K562 (cell line): Measurements from ENCODE around the gene TFCP2. TPM values are rescaled to one million over a fixed set of nuclear protein-coding genes. Genes with fewer than 3 reads are reported as not detected.

ENCODE experiments used
- ATAC-seq: fragments of 200-7000 bp; cut with Tn5 transposase; 3 replicates; pipeline ENCODE4 v1.9.1; 2020; ENCODE audit warnings: moderate library complexity
- BruUV-seq: library from RNA; stranded (reverse); fragments of 400-500 nt; replicated peaks from 2 replicates; lab custom pipeline; 2021; lab: Mats Ljungman, UMichigan
- CTCF ChIA-PET: fragments of 300-600 bp; formaldehyde crosslinking; extraction: SDS; loops from one replicate; lab custom pipeline; 2021; ENCODE audit warnings: low intra/inter-chr PET ratio; lab: Yijun Ruan, JAX
- POLR2A ChIA-PET: fragments of 300-600, 350-650 bp; sonication (Branson Sonifier 250); formaldehyde crosslinking; extraction: SDS; loops from one replicate; lab custom pipeline; 2021; ENCODE audit warnings: antibody characterized with exemption, inconsistent platforms; lab: Yijun Ruan, JAX
- DNase-seq, 4 experiments: peaks; one replicate each; pipeline versions ENCODE4 v3.0.0 to v3.0.0-alpha.2; 2011 to 2018; ENCODE audit warnings: low spot score in 3 of 4, mixed read lengths in 3 of 4; ENCODE audit errors: extremely low read depth in 1 of 4
- FAIRE-seq: peaks from 2 replicates; lab custom pipeline; 2011; peaks lifted over from hg19 to GRCh38; lab: Jason Lieb, UNC
- H2AFZ ChIP-seq: 2 replicates; pipeline ENCODE4 v1.6.0; 2011; ENCODE audit warnings: low read depth, low read length, control low read depth, inconsistent platforms
- H3K27ac ChIP-seq: fragments of 200-600 bp; 3 replicates; pipeline ENCODE4 v1.8.0; 2011; ENCODE audit warnings: low read depth, mild to moderate bottlenecking, control low read depth, inconsistent platforms, low read length, moderate library complexity, mixed read lengths; ENCODE audit errors: extremely low read depth
- H3K27me3 ChIP-seq, 2 experiments: fragments of 300-600 bp in 1 of 2; 2 replicates in 1 of 2; 3 replicates in 1 of 2; pipeline versions ENCODE4 v1.6.0 to v1.8.0; 2011; ENCODE audit warnings: inconsistent platforms in 2 of 2, low read length in 2 of 2, mild to moderate bottlenecking in 1 of 2, mixed read lengths in 1 of 2, moderate library complexity in 1 of 2; ENCODE audit not compliant: control insufficient read depth in 2 of 2, insufficient read depth in 2 of 2
- H3K36me3 ChIP-seq: fragments of 300-600 bp; 3 replicates; pipeline ENCODE4 v1.8.0; 2011; ENCODE audit warnings: mild to moderate bottlenecking, low read length, inconsistent platforms; ENCODE audit not compliant: control insufficient read depth, insufficient read depth
- H3K4me1 ChIP-seq, 2 experiments: fragments of 200-600 bp in 1 of 2; replicated peaks in 1 of 2; 2 replicates in 1 of 2; 3 replicates in 1 of 2; pipeline versions ENCODE4 v1.5.1 to v1.8.0; 2011; ENCODE audit warnings: inconsistent platforms in 2 of 2, low read length in 2 of 2, mild to moderate bottlenecking in 1 of 2, mixed read lengths in 1 of 2, moderate library complexity in 1 of 2; ENCODE audit not compliant: control insufficient read depth in 2 of 2, insufficient read depth in 2 of 2
- H3K4me2 ChIP-seq: 2 replicates; pipeline ENCODE4 v1.6.1; 2011; ENCODE audit warnings: low read length, control low read depth, inconsistent platforms, mixed read lengths; ENCODE audit not compliant: insufficient read depth
- H3K4me3 ChIP-seq: fragments of 200-600 bp; sonication (generic), shearing (Covaris generic); 2 replicates; pipeline ENCODE4 v1.5.1; 2016; ENCODE audit warnings: control low read depth, inconsistent platforms
- H3K79me2 ChIP-seq: fragments of 200-600 bp; 3 replicates; pipeline ENCODE4 v1.8.0; 2011; ENCODE audit warnings: low read length, inconsistent platforms; ENCODE audit not compliant: control insufficient read depth, insufficient read depth
- H3K9ac ChIP-seq, 2 experiments: 2 replicates each; pipeline versions ENCODE4 v1.6.0 to v1.6.1; 2011; ENCODE audit warnings: low read depth in 2 of 2, low read length in 2 of 2, control low read depth in 1 of 2, inconsistent platforms in 1 of 2, mild to moderate bottlenecking in 1 of 2, mixed read lengths in 1 of 2; ENCODE audit not compliant: insufficient read depth in 1 of 2
- H3K9me1 ChIP-seq: one replicate; pipeline ENCODE4 v1.6.0; 2011; ENCODE audit warnings: inconsistent platforms, mild to moderate bottlenecking, low read length, moderate library complexity; ENCODE audit not compliant: control insufficient read depth, insufficient read depth
- H3K9me3 ChIP-seq: replicated peaks from 2 replicates; pipeline ENCODE4 v1.5.1; 2011; ENCODE audit warnings: low read depth, low read length, inconsistent platforms; ENCODE audit not compliant: control insufficient read depth, insufficient read depth
- H4K20me1 ChIP-seq: replicated peaks from 2 replicates; pipeline ENCODE4 v1.6.1; 2011; ENCODE audit warnings: low read length, inconsistent platforms, mixed read lengths; ENCODE audit not compliant: control insufficient read depth, insufficient read depth
- BCLAF1 ChIP-seq, 2 experiments: fragments of 450-650 bp in 1 of 2; IDR thresholded peaks; 2 replicates each; pipeline ENCODE4 v1.6.1; 2011 to 2017; ENCODE audit warnings: low read depth in 2 of 2, antibody characterized with exemption in 1 of 2, borderline replicate concordance in 1 of 2, low read length in 1 of 2, mild to moderate bottlenecking in 1 of 2, mixed read lengths in 1 of 2; ENCODE audit not compliant: control insufficient read depth in 1 of 2
- DDX20 ChIP-seq: fragments of 450-650 bp; IDR thresholded peaks from 2 replicates; pipeline ENCODE4 v1.6.1; 2016; ENCODE audit warnings: missing genetic modification characterization, low read depth, mild to moderate bottlenecking, missing compliant biosample characterization, moderate library complexity
- ELF4 ChIP-seq: fragments of 450-650 bp; formaldehyde crosslinking; IDR thresholded peaks from 2 replicates; pipeline ENCODE4 v1.4.0; 2022; ENCODE audit warnings: missing genetic modification characterization
- KLF10 ChIP-seq: fragments of 250-450 bp; sonication (Bioruptor Pico); IDR thresholded peaks from 2 replicates; pipeline ENCODE4 v1.6.1; 2021; ENCODE audit warnings: matching md5 sums
- MTF1 ChIP-seq: fragments of 250-450 bp; sonication (Bioruptor Pico); IDR thresholded peaks from 2 replicates; pipeline ENCODE4 v1.9.0; 2021; ENCODE audit warnings: moderate library complexity, mild to moderate bottlenecking, inconsistent platforms, borderline replicate concordance
- SRSF7 ChIP-seq: fragments of 200-400 bp; formaldehyde crosslinking; optimal IDR thresholded peaks from 2 replicates; pipeline ENCODE3; 2017; ENCODE audit warnings: mild to moderate bottlenecking, low read depth, low read length
- ZNF699 ChIP-seq: fragments of 250-450 bp; sonication (Bioruptor Pico); IDR thresholded peaks from 2 replicates; pipeline ENCODE4 v1.8.0; 2021; ENCODE audit warnings: mild to moderate bottlenecking, moderate library complexity; ENCODE audit not compliant: insufficient replicate concordance
- ZNF780A ChIP-seq: fragments of 250-450 bp; sonication (Bioruptor Pico); IDR thresholded peaks from 2 replicates; pipeline ENCODE4 v1.5.0; 2021; ENCODE audit warnings: mild to moderate bottlenecking
- WGBS: fragments of 100-300 bp; shearing (Covaris generic); methylation state at CpG from one replicate; pipeline ENCODE4 v1.1.6; 2016; ENCODE audit warnings: low coverage, mixed read lengths; ENCODE audit not compliant: insufficient coverage; ENCODE audit errors: missing lambda C conversion rate; 5-methylcytosine and 5-hydroxymethylcytosine counted together
- in situ Hi-C: fragments of 300-500 bp; cut with MboI; formaldehyde crosslinking; loops from 4 replicates; pipeline ENCODE4 v1.15.0; 2018; ENCODE audit warnings: inconsistent platforms, mixed read lengths
- intact Hi-C: fragments of 100-400 bp; cut with micrococcal nuclease; formaldehyde crosslinking; loops from 2 replicates; pipeline ENCODE4 v1.14.2; 2022
- polyA plus RNA-seq, 8 experiments: library from polyadenylated mRNA; depleted of rRNA in 4 of 8; stranded (reverse) in 5 of 8; unstranded in 3 of 8; fragments of >200 nt; fragmentation: Nextera tagmentation in 2 of 8; fragmentation: Illumina TruSeq in 1 of 8; extraction: Ambion mirVana in 2 of 8; extraction: Trizol in 1 of 8; gene quantifications; 2 replicates each; pipeline versions ENCODE4 v1.2.1 to v1.2.3, GENCODE V29; 2011 to 2014; ENCODE audit warnings: inconsistent platforms in 1 of 8, missing spikeins in 1 of 8
- total RNA-seq, 7 experiments: library from RNA; depleted of rRNA in 6 of 7; stranded (reverse); fragments of >200 nt in 6 of 7; fragmentation: Illumina TruSeq in 2 of 7; extraction: Trizol in 2 of 7; gene quantifications; 2 replicates each; pipeline versions ENCODE4 v1.2.1 to v1.2.3, GENCODE V29; 2011 to 2021; ENCODE audit warnings: low replicate concordance in 1 of 7

TFCP2 gene
- total and polyA plus RNA-seq, 9 of the 15 experiments (the other 6 are each of a cell fraction or from before 2014, with no cell fraction given) = 8.0 to 38.9 (median 19.3) TPM

DNA sequence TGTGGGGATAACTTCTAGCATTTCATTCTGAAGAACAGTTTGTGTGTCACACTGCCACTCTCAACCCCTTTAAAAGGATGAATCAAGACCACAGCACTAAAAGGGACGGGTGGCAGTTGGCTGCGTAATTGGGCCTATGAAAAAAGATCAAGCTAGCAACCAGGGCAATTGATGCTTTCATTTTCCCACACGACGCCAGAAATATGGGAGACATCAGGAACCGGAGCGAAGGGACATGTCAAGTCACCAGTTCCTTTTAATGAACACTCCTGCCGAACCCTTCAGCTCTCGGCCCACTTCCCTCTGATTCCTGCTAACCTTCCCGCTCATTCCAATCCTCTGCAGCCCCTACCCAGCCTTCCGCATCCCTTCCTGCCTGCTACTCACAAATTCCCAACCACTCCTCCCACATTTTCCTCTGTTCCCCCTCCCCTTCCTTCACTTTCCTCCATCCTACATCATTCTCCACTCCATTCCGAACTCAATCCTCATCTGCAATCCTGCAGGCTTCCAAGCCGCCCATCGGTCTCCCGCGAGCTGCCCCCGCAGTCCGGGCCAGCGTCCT is 90.3 kb downstream of the TFCP2 start (continued):
- TF ChIP-seq BCLAF1 (IDR thresholded peaks at IDR 0.05; ENCODE audit: borderline replicate concordance in 1 of 2, control insufficient read depth in 1 of 2, low read depth in 2 of 2, low read length in 1 of 2) (no peak), ZNF699 (CRISPR knock-in tag) (no peak), DDX20 (tag) (no peak), KLF10 (no peak), MTF1 (CRISPR knock-in tag) (no peak)

GRCh38 chr12:51081421-51081820 is 91.5 kb downstream of the TFCP2 start:
- 25% methylated on average over 1 of the region's 1 CpG for WGBS
- CTCF ChIA-PET = no interaction called here
- Histone ChIP-seq H3K27ac (no peak overlapping the region), H4K20me1 (0 out of 2 replicates have a peak, but pooled peaks cover 3% of the 10 kb centered on the region), H2AFZ (no peak overlapping the region), H3K36me3 (no peaks in the 10 kb centered on the region), H3K9ac (no peak overlapping the region), H3K27me3 (no peaks in the 10 kb centered on the region; a peak in 1 of 5 replicates), H3K4me3 (no peak overlapping the region), H3K79me2 (peaks cover 20% of the 10 kb centered on the region), H3K9me1 (no peaks in the 10 kb centered on the region), H3K4me2 (no peak overlapping the region), H3K4me1 (peaks cover 14 to 18% of the 10 kb centered on the region in 2 experiments; a peak in 3 of 5 replicates), H3K9me3 (no peaks in the 10 kb centered on the region)
- ATAC-seq (no peak), DNase-seq (no peak), FAIRE-seq (no peak)
- no peak for TF ChIP-seq ELF4 (CRISPR knock-in tag)
- no peak for TF ChIP-seq SRSF7
- no peak for TF ChIP-seq ZNF780A (CRISPR knock-in tag)
- in situ Hi-C loops (no loop called here), intact Hi-C loops (no loop called here)
- no TSS peak for BruUV-seq
- POLR2A ChIA-PET = interaction anchor here (0.6 to 3.1 kb wide), 8 partner anchors 7 to 648 kb away, joined by 3 to 25 read pairs (median 4); no protein-coding TSS in a partner anchor
